Measurements from ENCODE around the gene NGFR.
A peak's percentile ranks its signal among the peaks of the same experiment; 100 is the strongest.

The NGFR gene, protein sequence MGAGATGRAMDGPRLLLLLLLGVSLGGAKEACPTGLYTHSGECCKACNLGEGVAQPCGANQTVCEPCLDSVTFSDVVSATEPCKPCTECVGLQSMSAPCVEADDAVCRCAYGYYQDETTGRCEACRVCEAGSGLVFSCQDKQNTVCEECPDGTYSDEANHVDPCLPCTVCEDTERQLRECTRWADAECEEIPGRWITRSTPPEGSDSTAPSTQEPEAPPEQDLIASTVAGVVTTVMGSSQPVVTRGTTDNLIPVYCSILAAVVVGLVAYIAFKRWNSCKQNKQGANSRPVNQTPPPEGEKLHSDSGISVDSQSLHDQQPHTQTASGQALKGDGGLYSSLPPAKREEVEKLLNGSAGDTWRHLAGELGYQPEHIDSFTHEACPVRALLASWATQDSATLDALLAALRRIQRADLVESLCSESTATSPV

DNA sequence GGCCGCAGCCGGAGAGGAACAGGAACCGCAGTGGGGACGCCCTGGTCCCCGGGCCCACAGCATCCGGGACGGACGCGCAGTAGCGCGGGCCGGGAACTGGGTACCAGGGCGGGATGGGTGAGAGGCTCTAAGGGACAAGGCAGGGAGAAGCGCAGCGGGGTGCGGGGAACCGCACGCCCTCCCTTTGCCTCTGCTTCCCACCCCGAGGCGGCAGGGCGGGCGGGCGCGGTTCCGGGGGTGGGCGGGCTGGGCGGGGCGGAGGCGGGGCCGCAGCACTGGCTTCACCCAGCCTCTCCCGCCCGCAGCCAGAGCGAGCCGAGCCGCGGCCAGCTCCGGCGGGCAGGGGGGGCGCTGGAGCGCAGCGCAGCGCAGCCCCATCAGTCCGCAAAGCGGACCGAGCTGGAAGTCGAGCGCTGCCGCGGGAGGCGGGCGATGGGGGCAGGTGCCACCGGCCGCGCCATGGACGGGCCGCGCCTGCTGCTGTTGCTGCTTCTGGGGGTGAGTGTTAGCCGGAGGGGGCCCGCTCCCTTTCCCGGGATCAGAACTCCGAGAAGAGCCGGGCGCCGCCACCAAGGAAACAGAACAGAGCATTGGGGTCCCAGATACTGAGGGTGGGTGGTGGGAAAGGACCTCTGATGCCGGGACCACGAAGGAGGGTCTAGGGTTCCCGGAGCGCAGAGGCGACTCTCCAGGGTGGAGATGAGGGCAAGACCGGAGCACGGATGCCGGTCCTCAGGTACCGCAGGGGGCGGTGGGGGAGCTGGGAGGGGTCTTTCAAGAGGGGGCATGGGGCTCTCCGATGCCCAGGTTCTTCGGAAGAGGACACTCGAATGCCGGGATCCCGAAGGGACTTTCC lies at the start of gene NGFR:
Gene NGFR (plus strand): TSS at position 308 of the 856 bp plus-strand sequence. CDS start 125 bp downstream, at position 433.
- H3K9ac ChIP-seq: no peak within 1 kb of the TSS
- no peak within 1 kb of the TSS for H3K27ac ChIP-seq
- TF ChIP-seq CTCF (IDR thresholded peaks at IDR 0.05): peak; percentile 11
- peaks cover 18% of the 10 kb centered on the region for H3K4me1 ChIP-seq
- no peaks in the 10 kb centered on the region for H3K36me3 ChIP-seq (ENCODE audit: control insufficient read depth, insufficient read depth, low read length)
- H3K4me3 ChIP-seq (ENCODE audit: low read depth, low read length): peak within 1 kb of the TSS; percentile 5
- H3K9me3 ChIP-seq (ENCODE audit: control insufficient read depth, low read length): no peaks in the 10 kb centered on the region
- H3K27me3 ChIP-seq (ENCODE audit: control insufficient read depth, insufficient read depth, low read length): peaks cover 14% of the 10 kb centered on the region
- H2AFZ ChIP-seq: peak within 1 kb of the TSS; percentile 50
- peak within 1 kb of the TSS; percentile 45 for H3K4me2 ChIP-seq (ENCODE audit: low read length)
- no peaks in the 10 kb centered on the region for H3K79me2 ChIP-seq

GRCh38 chr17:49445591-49445990 lies 49.5 kb upstream of the NGFR start:
- H3K9me3 ChIP-seq (ENCODE audit: control insufficient read depth, low read length): no peaks in the 10 kb centered on the region

DNA sequence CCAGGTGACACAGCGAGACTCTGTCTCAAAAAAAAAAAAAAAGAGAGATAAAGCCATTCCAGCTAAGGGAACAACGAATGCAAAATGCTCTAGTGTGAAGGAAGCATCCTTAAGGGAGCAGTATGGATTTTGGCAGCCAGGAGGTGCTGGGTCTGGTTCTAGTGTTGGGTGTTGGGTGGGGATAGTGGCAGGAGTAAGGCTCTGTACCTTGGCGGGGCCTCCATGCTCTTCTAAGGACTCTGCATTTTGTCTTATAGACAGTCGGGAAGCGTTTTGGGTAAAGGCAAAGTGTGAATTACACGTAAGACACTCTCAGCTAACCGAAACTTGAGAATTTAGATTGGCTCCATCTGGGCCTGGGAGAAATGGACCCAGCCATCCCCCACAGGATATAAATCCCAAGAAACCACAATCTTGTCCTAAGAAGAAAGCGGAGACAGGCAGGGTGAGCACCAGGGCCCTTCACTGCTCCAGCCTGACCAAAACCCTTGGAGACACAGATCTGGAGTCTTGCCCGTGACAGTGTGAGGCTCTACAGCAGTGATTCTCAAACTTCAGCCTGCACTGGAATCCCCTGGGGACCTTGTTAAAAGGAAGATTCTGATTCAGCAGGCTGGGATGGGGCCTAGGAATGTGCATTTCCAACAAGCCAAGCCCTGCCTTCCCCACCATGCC lies 47.3 kb upstream of the NGFR start:
- H3K27me3 ChIP-seq (ENCODE audit: control insufficient read depth, insufficient read depth, low read length): no peaks in the 10 kb centered on the region
- H3K36me3 ChIP-seq (ENCODE audit: control insufficient read depth, insufficient read depth, low read length): no peaks in the 10 kb centered on the region
- no peak overlapping the region for H3K9ac ChIP-seq
- no peak overlapping the region for H2AFZ ChIP-seq
- no peak overlapping the region for H3K4me3 ChIP-seq (ENCODE audit: low read depth, low read length)
- TF ChIP-seq CTCF (IDR thresholded peaks at IDR 0.05): no peak
- H3K9me3 ChIP-seq (ENCODE audit: control insufficient read depth, low read length): no peaks in the 10 kb centered on the region
- H3K79me2 ChIP-seq: no peaks in the 10 kb centered on the region
- no peak overlapping the region for H3K4me2 ChIP-seq (ENCODE audit: low read length)
- H3K27ac ChIP-seq: no peak overlapping the region
- no peaks in the 10 kb centered on the region for H3K4me1 ChIP-seq

More at GRCh38 chr17:49445591-49445990, 49.5 kb upstream of the NGFR start:
- Histone ChIP-seq H3K27me3 (ENCODE audit: control insufficient read depth, insufficient read depth, low read length) (no peaks in the 10 kb centered on the region), H3K4me3 (ENCODE audit: low read depth, low read length) (no peak overlapping the region), H3K9ac (no peak overlapping the region), H3K4me1 (no peaks in the 10 kb centered on the region), H3K36me3 (ENCODE audit: control insufficient read depth, insufficient read depth, low read length) (no peaks in the 10 kb centered on the region), H3K27ac (no peak overlapping the region), H3K4me2 (ENCODE audit: low read length) (no peak overlapping the region), H3K79me2 (no peaks in the 10 kb centered on the region), H2AFZ (no peak overlapping the region)
- no peak for TF ChIP-seq CTCF (IDR thresholded peaks at IDR 0.05)

GRCh38 chr17:49450181-49450580 lies 44.9 kb upstream of the NGFR start:
- Histone ChIP-seq H3K36me3 (ENCODE audit: control insufficient read depth, insufficient read depth, low read length) (no peaks in the 10 kb centered on the region), H3K4me1 (no peaks in the 10 kb centered on the region), H3K9ac (no peak overlapping the region), H3K4me3 (ENCODE audit: low read depth, low read length) (no peak overlapping the region), H3K4me2 (ENCODE audit: low read length) (no peak overlapping the region), H3K9me3 (ENCODE audit: control insufficient read depth, low read length) (no peaks in the 10 kb centered on the region), H3K27me3 (ENCODE audit: control insufficient read depth, insufficient read depth, low read length) (no peaks in the 10 kb centered on the region), H3K27ac (no peak overlapping the region), H3K79me2 (no peaks in the 10 kb centered on the region), H2AFZ (no peak overlapping the region)
- no peak for TF ChIP-seq CTCF (IDR thresholded peaks at IDR 0.05)

Measured in parathyroid adenoma (tissue), 2 donors.